Measurements from ENCODE around the gene POLR3F. TPM values are rescaled to one million over a fixed set of nuclear protein-coding genes. Genes with fewer than 3 reads are reported as not detected.
A peak's percentile ranks its signal among the peaks of the same experiment; 100 is the strongest.

POLR3F gene
- total RNA-seq, 1 donor from 2014 or later, result 8.4 TPM

DNA sequence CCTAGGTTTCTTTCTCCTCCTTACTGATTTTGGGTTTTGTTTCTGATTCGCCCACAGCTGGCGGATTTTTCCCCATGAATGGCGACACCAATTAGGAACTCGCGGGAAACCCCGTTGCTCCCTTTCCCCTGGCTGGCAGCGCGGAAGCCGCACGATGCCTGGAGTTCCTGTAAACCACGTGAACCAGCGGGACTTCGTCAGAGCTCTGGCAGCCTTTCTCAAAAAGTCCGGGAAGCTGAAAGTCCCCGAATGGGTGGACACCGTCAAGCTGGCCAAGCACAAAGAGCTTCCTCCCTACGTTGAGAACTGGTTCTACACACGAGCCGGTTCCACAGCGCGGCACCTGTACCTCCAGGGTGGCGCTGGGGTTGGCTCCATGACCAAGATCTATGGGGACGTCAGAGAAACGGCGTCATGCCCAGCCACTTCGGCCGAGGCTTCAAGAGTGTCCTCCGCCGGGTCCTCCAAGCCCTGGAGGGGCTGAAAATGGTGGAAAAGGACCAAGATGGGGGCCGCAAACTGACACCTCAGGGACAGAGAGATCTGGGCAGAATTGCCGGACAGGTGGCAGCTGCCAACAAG lies 37.4 kb downstream of the POLR3F start:
- TF ChIP-seq, protein P1, sequence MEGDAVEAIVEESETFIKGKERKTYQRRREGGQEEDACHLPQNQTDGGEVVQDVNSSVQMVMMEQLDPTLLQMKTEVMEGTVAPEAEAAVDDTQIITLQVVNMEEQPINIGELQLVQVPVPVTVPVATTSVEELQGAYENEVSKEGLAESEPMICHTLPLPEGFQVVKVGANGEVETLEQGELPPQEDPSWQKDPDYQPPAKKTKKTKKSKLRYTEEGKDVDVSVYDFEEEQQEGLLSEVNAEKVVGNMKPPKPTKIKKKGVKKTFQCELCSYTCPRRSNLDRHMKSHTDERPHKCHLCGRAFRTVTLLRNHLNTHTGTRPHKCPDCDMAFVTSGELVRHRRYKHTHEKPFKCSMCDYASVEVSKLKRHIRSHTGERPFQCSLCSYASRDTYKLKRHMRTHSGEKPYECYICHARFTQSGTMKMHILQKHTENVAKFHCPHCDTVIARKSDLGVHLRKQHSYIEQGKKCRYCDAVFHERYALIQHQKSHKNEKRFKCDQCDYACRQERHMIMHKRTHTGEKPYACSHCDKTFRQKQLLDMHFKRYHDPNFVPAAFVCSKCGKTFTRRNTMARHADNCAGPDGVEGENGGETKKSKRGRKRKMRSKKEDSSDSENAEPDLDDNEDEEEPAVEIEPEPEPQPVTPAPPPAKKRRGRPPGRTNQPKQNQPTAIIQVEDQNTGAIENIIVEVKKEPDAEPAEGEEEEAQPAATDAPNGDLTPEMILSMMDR (IDR thresholded peaks at IDR 0.05; ENCODE audit: borderline replicate concordance), result no peak
- H3K27me3 ChIP-seq (ENCODE audit: low read depth), result peaks cover 29% of the 10 kb centered on the region
- DNase-seq, result peak; percentile 36
- H3K27ac ChIP-seq (replicated peaks), result no peak overlapping the region
- H3K9me3 ChIP-seq (replicated peaks), result no peaks in the 10 kb centered on the region
- H3K36me3 ChIP-seq, result peaks cover under 1% of the 10 kb centered on the region
- intact Hi-C loops (cut with micrococcal nuclease), result no loop called here
- peaks cover 24% of the 10 kb centered on the region for H3K4me1 ChIP-seq
- H3K4me3 ChIP-seq, result peak overlapping the region; percentile 34

DNA sequence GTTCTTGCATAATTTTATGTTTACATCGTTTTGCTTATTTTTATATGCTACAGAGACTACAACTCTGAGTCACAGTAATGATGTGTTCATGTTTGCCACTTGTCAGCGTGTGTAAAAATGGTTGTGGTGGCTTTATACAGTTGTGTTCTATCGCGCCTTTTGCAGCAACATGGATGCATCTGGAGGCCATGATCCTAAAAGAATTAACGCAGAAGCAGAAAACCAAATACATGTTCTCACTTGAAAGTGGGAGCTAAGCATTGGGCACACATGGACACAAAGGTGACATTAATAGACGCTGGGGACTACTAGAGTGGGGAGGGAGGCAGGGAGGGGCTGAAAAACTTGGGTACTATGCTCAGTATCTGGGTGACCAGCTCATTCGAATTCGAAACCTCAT lies 39.6 kb downstream of the POLR3F start:
- no peak for DNase-seq
- Histone ChIP-seq H3K27me3 (ENCODE audit: low read depth) (peaks cover 28% of the 10 kb centered on the region), H3K27ac (replicated peaks) (peak overlapping the region; percentile 99), H3K9me3 (replicated peaks) (no peaks in the 10 kb centered on the region), H3K4me3 (peak overlapping the region; percentile 93), H3K36me3 (peaks cover 22% of the 10 kb centered on the region), H3K4me1 (peaks cover 24% of the 10 kb centered on the region)
- intact Hi-C loops (cut with micrococcal nuclease), result no loop called here
- TF ChIP-seq, protein P1 (IDR thresholded peaks at IDR 0.05; ENCODE audit: borderline replicate concordance), result no peak

DNA sequence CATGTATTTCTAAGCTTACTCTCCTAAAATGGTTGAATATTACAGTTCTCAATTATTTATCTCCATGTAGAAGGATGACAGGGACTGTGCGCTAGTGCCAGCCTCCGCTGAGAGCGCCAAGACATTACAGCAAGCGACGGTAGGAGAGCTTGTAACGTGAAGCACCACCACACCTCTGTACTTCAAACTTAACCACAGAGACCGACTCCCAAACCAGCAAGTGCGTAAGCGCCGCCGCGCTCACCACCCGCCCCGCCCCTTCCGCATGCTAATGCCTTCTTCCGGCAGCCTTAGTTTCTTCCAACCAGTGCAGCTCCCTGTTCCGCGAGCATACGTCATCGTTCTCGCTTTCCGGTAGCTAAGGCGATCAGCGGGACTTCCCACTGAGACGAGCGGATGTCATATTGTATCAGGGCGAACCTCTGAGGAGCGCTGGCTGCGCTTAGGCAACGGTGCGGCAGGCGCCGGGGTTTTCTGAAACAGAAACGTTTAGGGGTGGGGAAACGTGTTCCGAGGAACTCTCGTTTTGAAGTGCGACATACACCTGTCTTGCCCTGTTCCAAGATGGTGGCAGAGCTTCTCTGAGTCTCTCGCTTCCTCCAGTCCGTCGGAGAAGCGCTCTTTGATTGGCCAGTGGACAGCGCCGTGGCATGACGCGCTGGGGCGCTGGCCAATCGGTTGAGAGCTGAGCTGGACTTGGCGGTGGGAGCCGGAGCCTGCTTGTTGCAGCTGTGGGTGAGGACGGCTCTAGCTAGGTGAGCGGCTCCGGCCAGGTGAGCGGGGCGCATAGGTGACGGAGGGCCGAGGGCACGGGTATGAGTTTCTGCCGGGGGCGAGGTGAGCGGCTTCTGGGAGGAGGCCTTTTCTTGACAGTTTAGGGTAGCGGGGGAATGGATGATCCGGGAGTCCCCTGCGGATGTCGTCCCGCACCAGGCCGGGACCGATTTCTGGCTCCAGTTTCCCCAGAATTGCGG lies 40.3 kb downstream of the POLR3F start, which contains the start of gene SEC23B:
SEC23B (plus strand) TSS at position 723 of the 974 bp plus-strand sequence. CDS start 2,896 bp downstream, outside the sequence.
- Histone ChIP-seq H3K4me3 (peak within 1 kb of the TSS; percentile 93), H3K4me1 (peaks cover 24% of the 10 kb centered on the region), H3K27me3 (ENCODE audit: low read depth) (peaks cover 23% of the 10 kb centered on the region), H3K9me3 (replicated peaks) (no peaks in the 10 kb centered on the region), H3K27ac (replicated peaks) (peak within 1 kb of the TSS; percentile 99), H3K36me3 (peaks cover 30% of the 10 kb centered on the region)
- DNase-seq, result peak; percentile 96
- intact Hi-C loops (cut with micrococcal nuclease), result no loop called here
- TF ChIP-seq, protein P1 (IDR thresholded peaks at IDR 0.05; ENCODE audit: borderline replicate concordance), result no peak

DNA sequence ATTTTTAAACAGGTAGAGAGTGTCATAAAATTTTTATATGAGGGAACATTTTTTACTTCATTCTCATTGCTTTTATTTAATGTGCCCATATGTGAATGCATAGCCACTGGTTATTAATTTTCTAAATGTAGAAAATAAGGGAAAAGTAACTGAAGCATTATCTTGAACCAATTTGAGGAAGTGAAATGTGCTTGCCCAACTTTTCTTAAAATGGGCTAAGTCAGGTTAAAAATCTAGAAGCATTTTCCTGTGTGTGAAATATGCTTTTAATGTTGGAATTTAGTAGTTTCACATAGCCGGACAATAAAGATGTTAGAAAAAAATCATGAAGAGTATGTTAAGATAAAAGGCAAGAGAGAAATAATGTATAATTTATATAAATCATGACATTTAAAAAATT lies 44.4 kb downstream of the POLR3F start:
- intact Hi-C loops (cut with micrococcal nuclease), result no loop called here
- no peaks in the 10 kb centered on the region for H3K9me3 ChIP-seq (replicated peaks)
- H3K4me1 ChIP-seq, result peaks cover 24% of the 10 kb centered on the region
- H3K27ac ChIP-seq (replicated peaks), result no peak overlapping the region
- TF ChIP-seq, protein P1 (IDR thresholded peaks at IDR 0.05; ENCODE audit: borderline replicate concordance), result no peak
- H3K36me3 ChIP-seq, result peaks cover 68% of the 10 kb centered on the region
- H3K27me3 ChIP-seq (ENCODE audit: low read depth), result no peaks in the 10 kb centered on the region
- no peak for DNase-seq
- H3K4me3 ChIP-seq, result no peak overlapping the region

DNA sequence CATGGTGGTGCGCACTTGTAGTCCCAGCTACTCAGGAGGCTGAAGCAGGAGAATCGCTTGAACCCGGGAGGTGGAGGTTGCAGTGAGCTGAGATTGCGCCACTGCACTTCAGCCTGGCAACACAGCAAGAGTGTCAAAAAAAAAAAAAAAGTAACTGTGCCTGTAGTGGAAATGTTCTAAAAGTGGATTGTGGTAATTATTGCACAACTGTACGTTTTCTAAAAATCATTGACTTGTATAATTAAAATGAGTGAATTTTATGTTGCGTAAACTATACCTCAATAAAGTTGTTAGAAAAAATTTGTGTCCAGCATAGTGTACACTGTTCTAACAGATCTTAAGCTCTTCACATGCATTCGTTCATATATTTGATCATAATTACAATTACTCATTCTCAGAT lies 46.0 kb downstream of the POLR3F start:
- Histone ChIP-seq H3K4me3 (no peak overlapping the region), H3K4me1 (peaks cover 10% of the 10 kb centered on the region), H3K27ac (replicated peaks) (no peak overlapping the region), H3K27me3 (ENCODE audit: low read depth) (no peaks in the 10 kb centered on the region), H3K36me3 (peaks cover 71% of the 10 kb centered on the region), H3K9me3 (replicated peaks) (no peaks in the 10 kb centered on the region)
- DNase-seq, result no peak
- intact Hi-C loops (cut with micrococcal nuclease), result no loop called here
- TF ChIP-seq, protein P1 (IDR thresholded peaks at IDR 0.05; ENCODE audit: borderline replicate concordance), result no peak

All from left ventricle myocardium inferior (tissue), 1 donor.